K562 (cell line): ENCODE data around the gene SREBF1. TPM values are rescaled to one million over a fixed set of nuclear protein-coding genes. Genes with fewer than 3 reads are reported as not detected.

Source experiments
- BRD4 ChIP-seq: fragments of 200-600 bp; sonication (generic); IDR thresholded peaks from 2 replicates; pipeline ENCODE4 v1.6.1; 2017; ENCODE audit warnings: inconsistent platforms
- CBFA2T3 ChIP-seq: fragments of 450-650 bp; IDR thresholded peaks from 2 replicates; pipeline ENCODE4 v1.6.1; 2017
- GATA2 ChIP-seq: sonication (generic); formaldehyde crosslinking; IDR thresholded peaks from 2 replicates; pipeline ENCODE4 v1.4.0; 2020; ENCODE audit warnings: mild to moderate bottlenecking, missing genetic modification reagents
- KLF6 ChIP-seq: fragments of 250-450 bp; sonication (Bioruptor Pico); IDR thresholded peaks from 2 replicates; pipeline ENCODE4 v1.4.0; 2020; ENCODE audit warnings: mild to moderate bottlenecking, moderate library complexity, borderline replicate concordance
- MEF2D ChIP-seq: conservative IDR thresholded peaks from 2 replicates; pipeline ENCODE4 v1.6.1; 2016; ENCODE audit warnings: low read depth, missing genetic modification characterization, missing compliant biosample characterization
- MIER1 ChIP-seq: fragments of 450-650 bp; IDR thresholded peaks from 2 replicates; pipeline ENCODE4 v1.6.1; 2016; ENCODE audit warnings: antibody characterized with exemption, mild to moderate bottlenecking, low read depth
- NFRKB ChIP-seq: fragments of 450-650 bp; IDR thresholded peaks from 2 replicates; pipeline ENCODE4 v1.6.1; 2016; ENCODE audit warnings: low read depth
- POLR2H ChIP-seq: IDR thresholded peaks from 2 replicates; pipeline ENCODE4 v1.6.1; 2016; ENCODE audit warnings: missing genetic modification characterization, low read depth, mild to moderate bottlenecking, control low read depth, missing compliant biosample characterization, moderate library complexity
- RBM17 ChIP-seq: fragments of 200-400 bp; formaldehyde crosslinking; IDR thresholded peaks from 2 replicates; pipeline ENCODE4 v1.6.1; 2017; ENCODE audit warnings: low read depth, mild to moderate bottlenecking, low read length, borderline replicate concordance
- RUNX1 ChIP-seq: sonication (generic); IDR thresholded peaks from 2 replicates; pipeline ENCODE4 v1.6.1; 2016; ENCODE audit warnings: antibody characterized with exemption, low read depth
- ZC3H11A ChIP-seq: IDR thresholded peaks from 2 replicates; pipeline ENCODE4 v1.6.1; 2012; ENCODE audit warnings: low read depth, low read length, improper control_type of control experiment
- ZNF165 ChIP-seq: fragments of 250-450 bp; sonication (Bioruptor Pico); IDR thresholded peaks from 2 replicates; pipeline ENCODE4 v1.4.0; 2020; ENCODE audit warnings: borderline replicate concordance
- ZNF174 ChIP-seq: fragments of 250-450 bp; sonication (Bioruptor Pico); IDR thresholded peaks from 2 replicates; pipeline ENCODE4 v1.4.0; 2020; ENCODE audit warnings: mild to moderate bottlenecking
- polyA plus RNA-seq, 8 experiments: library from polyadenylated mRNA; depleted of rRNA in 4 of 8; stranded (reverse) in 5 of 8; unstranded in 3 of 8; fragments of >200 nt; fragmentation: Nextera tagmentation in 2 of 8; fragmentation: Illumina TruSeq in 1 of 8; extraction: Ambion mirVana in 2 of 8; extraction: Trizol in 1 of 8; gene quantifications; 2 replicates each; pipeline versions ENCODE4 v1.2.1 to v1.2.3, GENCODE V29; 2011 to 2014; ENCODE audit warnings: inconsistent platforms in 1 of 8, missing spikeins in 1 of 8
- total RNA-seq, 7 experiments: library from RNA; depleted of rRNA in 6 of 7; stranded (reverse); fragments of >200 nt in 6 of 7; fragmentation: Illumina TruSeq in 2 of 7; extraction: Trizol in 2 of 7; gene quantifications; 2 replicates each; pipeline versions ENCODE4 v1.2.1 to v1.2.3, GENCODE V29; 2011 to 2021; ENCODE audit warnings: low replicate concordance in 1 of 7
- TF ChIP-seq, protein P1 (sequence below), 2 experiments: fragments of 250-450 bp in 1 of 2; fragments of 450-650 bp in 1 of 2; sonication (Bioruptor Pico) in 1 of 2; IDR thresholded peaks; 2 replicates each; pipeline versions ENCODE4 v1.6.1 to v1.8.0; 2016 to 2021; ENCODE audit warnings: mild to moderate bottlenecking in 2 of 2, moderate library complexity in 2 of 2, missing compliant biosample characterization in 1 of 2, missing genetic modification characterization in 1 of 2
- TF ChIP-seq, protein P2 (sequence below): fragments of 450-650 bp; IDR thresholded peaks from 2 replicates; pipeline ENCODE4 v1.6.1; 2017; ENCODE audit warnings: antibody characterized with exemption, mild to moderate bottlenecking
- TF ChIP-seq, protein P3 (sequence below): sonication (generic); formaldehyde crosslinking; IDR thresholded peaks from 2 replicates; pipeline ENCODE4 v1.8.1; 2023; ENCODE audit warnings: mild to moderate bottlenecking, missing genetic modification reagents
- TF ChIP-seq, protein P4 (sequence below): fragments of 450-650 bp; formaldehyde crosslinking; IDR thresholded peaks from 2 replicates; pipeline ENCODE4 v1.4.0; 2022; ENCODE audit warnings: mild to moderate bottlenecking, moderate library complexity
- TF ChIP-seq, protein P5 (sequence below): fragments of 450-650 bp; formaldehyde crosslinking; IDR thresholded peaks from 2 replicates; pipeline ENCODE4 v1.4.0; 2020; ENCODE audit warnings: mild to moderate bottlenecking, mixed read lengths

Gene SREBF1
- total and polyA plus RNA-seq, 9 of the 15 experiments (the other 6 are each of a cell fraction or from before 2014, with no cell fraction given), result 1.6 to 169 (median 69.4) TPM

DNA sequence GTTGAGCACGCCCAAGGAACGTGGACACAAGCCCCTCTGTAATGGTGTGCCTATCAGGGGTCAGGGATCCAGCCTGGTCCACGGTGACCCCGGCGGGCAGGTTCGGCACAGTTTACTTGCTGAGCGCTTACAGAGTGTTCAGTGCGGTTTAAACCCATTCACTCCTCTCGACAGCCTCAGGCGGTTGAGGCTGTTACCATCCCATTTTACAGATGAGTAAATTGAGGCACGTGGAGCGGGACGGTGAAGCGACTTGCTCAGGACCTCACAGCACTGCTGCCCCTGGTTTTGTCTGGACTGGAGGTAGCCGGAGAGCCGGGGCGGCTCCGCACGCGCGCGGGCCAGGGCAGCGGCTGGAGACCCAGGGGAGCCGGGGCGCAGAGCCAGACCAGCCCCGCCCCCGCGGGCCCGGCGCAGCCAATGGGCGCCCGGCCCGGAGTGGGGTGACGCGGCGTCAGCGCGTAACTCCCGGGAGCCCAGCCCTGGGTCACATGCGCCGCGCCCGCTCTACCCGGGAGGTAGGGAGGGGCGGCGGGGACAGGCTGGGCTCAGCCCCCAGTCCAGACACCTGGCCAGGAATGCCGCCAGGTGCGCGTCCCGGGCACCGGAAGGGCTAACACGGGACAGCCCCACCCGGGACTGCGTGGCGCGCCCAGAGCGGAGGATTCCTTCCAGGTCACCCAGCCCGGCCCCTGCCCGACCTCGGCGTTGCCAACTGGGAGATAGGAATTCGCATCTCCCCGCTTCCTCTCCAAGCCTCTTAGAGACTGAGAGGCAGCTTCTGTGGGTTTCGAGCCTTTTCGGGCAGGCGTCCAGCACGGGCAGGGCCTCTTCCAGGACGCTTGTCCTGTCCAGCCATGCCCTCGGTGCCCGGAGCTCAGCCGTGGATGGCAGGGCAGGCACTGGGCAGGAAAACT is 3.3 kb upstream of the SREBF1 start (continued):
- TF ChIP-seq RUNX1 (no peak), KLF6 (CRISPR knock-in tag) (peak; percentile 79; the same call in 1 of the 2 replicates), CBFA2T3 (no peak), RBM17 (no peak), MIER1 (no peak), MEF2D (tag) (no peak), GATA2 (no peak), BRD4 (0 out of 2 replicates have a peak, but pooled peaks have one; percentile 15), ZC3H11A (no peak), POLR2H (peak; percentile 83), ZNF165 (CRISPR knock-in tag) (0 out of 2 replicates have a peak, but pooled peaks have one; percentile 23), NFRKB (no peak; the same call in none of the 2 replicates), ZNF174 (CRISPR knock-in tag) (no peak)
- TF ChIP-seq, protein P1, sequence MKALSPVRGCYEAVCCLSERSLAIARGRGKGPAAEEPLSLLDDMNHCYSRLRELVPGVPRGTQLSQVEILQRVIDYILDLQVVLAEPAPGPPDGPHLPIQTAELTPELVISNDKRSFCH (CRISPR knock-in tag; IDR thresholded peaks at IDR 0.05), result no peak
- TF ChIP-seq, protein P1 (tag; IDR thresholded peaks at IDR 0.05), result peak; percentile 31; the same call in 1 of the 2 replicates
- TF ChIP-seq, protein P2, sequence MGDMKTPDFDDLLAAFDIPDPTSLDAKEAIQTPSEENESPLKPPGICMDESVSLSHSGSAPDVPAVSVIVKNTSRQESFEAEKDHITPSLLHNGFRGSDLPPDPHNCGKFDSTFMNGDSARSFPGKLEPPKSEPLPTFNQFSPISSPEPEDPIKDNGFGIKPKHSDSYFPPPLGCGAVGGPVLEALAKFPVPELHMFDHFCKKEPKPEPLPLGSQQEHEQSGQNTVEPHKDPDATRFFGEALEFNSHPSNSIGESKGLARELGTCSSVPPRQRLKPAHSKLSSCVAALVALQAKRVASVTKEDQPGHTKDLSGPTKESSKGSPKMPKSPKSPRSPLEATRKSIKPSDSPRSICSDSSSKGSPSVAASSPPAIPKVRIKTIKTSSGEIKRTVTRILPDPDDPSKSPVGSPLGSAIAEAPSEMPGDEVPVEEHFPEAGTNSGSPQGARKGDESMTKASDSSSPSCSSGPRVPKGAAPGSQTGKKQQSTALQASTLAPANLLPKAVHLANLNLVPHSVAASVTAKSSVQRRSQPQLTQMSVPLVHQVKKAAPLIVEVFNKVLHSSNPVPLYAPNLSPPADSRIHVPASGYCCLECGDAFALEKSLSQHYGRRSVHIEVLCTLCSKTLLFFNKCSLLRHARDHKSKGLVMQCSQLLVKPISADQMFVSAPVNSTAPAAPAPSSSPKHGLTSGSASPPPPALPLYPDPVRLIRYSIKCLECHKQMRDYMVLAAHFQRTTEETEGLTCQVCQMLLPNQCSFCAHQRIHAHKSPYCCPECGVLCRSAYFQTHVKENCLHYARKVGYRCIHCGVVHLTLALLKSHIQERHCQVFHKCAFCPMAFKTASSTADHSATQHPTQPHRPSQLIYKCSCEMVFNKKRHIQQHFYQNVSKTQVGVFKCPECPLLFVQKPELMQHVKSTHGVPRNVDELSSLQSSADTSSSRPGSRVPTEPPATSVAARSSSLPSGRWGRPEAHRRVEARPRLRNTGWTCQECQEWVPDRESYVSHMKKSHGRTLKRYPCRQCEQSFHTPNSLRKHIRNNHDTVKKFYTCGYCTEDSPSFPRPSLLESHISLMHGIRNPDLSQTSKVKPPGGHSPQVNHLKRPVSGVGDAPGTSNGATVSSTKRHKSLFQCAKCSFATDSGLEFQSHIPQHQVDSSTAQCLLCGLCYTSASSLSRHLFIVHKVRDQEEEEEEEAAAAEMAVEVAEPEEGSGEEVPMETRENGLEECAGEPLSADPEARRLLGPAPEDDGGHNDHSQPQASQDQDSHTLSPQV, result peak; percentile 77
- TF ChIP-seq, protein P3, sequence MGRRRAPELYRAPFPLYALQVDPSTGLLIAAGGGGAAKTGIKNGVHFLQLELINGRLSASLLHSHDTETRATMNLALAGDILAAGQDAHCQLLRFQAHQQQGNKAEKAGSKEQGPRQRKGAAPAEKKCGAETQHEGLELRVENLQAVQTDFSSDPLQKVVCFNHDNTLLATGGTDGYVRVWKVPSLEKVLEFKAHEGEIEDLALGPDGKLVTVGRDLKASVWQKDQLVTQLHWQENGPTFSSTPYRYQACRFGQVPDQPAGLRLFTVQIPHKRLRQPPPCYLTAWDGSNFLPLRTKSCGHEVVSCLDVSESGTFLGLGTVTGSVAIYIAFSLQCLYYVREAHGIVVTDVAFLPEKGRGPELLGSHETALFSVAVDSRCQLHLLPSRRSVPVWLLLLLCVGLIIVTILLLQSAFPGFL, result no peak
- TF ChIP-seq, protein P4, sequence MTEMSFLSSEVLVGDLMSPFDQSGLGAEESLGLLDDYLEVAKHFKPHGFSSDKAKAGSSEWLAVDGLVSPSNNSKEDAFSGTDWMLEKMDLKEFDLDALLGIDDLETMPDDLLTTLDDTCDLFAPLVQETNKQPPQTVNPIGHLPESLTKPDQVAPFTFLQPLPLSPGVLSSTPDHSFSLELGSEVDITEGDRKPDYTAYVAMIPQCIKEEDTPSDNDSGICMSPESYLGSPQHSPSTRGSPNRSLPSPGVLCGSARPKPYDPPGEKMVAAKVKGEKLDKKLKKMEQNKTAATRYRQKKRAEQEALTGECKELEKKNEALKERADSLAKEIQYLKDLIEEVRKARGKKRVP, result peak; percentile 37; the same call in 1 of the 2 replicates
- TF ChIP-seq, protein P5, sequence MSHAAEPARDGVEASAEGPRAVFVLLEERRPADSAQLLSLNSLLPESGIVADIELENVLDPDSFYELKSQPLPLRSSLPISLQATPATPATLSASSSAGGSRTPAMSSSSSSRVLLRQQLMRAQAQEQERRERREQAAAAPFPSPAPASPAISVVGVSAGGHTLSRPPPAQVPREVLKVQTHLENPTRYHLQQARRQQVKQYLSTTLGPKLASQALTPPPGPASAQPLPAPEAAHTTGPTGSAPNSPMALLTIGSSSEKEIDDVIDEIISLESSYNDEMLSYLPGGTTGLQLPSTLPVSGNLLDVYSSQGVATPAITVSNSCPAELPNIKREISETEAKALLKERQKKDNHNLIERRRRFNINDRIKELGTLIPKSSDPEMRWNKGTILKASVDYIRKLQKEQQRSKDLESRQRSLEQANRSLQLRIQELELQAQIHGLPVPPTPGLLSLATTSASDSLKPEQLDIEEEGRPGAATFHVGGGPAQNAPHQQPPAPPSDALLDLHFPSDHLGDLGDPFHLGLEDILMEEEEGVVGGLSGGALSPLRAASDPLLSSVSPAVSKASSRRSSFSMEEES, result no peak
